Lung (tissue), 12 donors: ENCODE results near the gene GUCA1C. TPM values are rescaled to one million over a fixed set of nuclear protein-coding genes. Genes with fewer than 3 reads are reported as not detected.

Experiments
- ATAC-seq: fragments of 200-7000 bp; cut with Tn5 transposase; one replicate; pipeline ENCODE4 v1.9.1; 2020; ENCODE audit warnings: moderate number of reproducible peaks; ENCODE audit not compliant: insufficient read depth, low FRiP score
- DNase-seq, 3 donors: peaks; one replicate each; pipeline ENCODE4 v3.0.0-alpha.2; 2013 to 2017
- H3K27ac ChIP-seq, 2 donors: one replicate each; pipeline ENCODE4 v1.5.1; 2013; ENCODE audit warnings: mild to moderate bottlenecking in 2 of 2, moderate library complexity in 2 of 2, control low read depth in 1 of 2, inconsistent platforms in 1 of 2, low read depth in 1 of 2, low read length in 1 of 2
- H3K27me3 ChIP-seq, 3 donors: one replicate each; pipeline ENCODE4 v1.5.1; 2013; ENCODE audit warnings: low read length in 2 of 3; ENCODE audit not compliant: control insufficient read depth in 3 of 3, insufficient read depth in 3 of 3
- H3K36me3 ChIP-seq, 4 donors: one replicate each; pipeline ENCODE4 v1.5.1; 2013; ENCODE audit warnings: low read length in 4 of 4, mild to moderate bottlenecking in 1 of 4, moderate library complexity in 1 of 4; ENCODE audit not compliant: control insufficient read depth in 4 of 4, insufficient read depth in 4 of 4
- H3K4me1 ChIP-seq, 5 donors: one replicate each; pipeline ENCODE4 v1.5.1; 2013; ENCODE audit warnings: low read length in 5 of 5, mild to moderate bottlenecking in 2 of 5, moderate library complexity in 1 of 5; ENCODE audit not compliant: control insufficient read depth in 5 of 5, insufficient read depth in 5 of 5
- H3K4me3 ChIP-seq: one replicate; pipeline ENCODE4 v1.5.1; 2013; ENCODE audit warnings: mild to moderate bottlenecking, control low read depth, moderate library complexity
- H3K9ac ChIP-seq, 2 donors: one replicate each; pipeline ENCODE4 v1.5.1; 2013; ENCODE audit warnings: low read length in 2 of 2, control low read depth in 1 of 2; ENCODE audit not compliant: insufficient read depth in 1 of 2
- H3K9me3 ChIP-seq, 4 donors: one replicate each; pipeline ENCODE4 v1.5.1; 2013; ENCODE audit warnings: low read length in 3 of 4, mild to moderate bottlenecking in 1 of 4, moderate library complexity in 1 of 4; ENCODE audit not compliant: control insufficient read depth in 4 of 4, insufficient read depth in 3 of 4
- WGBS, 2 donors: extraction: QIAGEN DNeasy Blood & Tissue Kit; methylation state at CpG; one replicate each; pipeline ENCODE4 v1.1.7; 2013; 5-methylcytosine and 5-hydroxymethylcytosine counted together
- polyA plus RNA-seq, 2 donors: library from polyadenylated mRNA; stranded (reverse); fragments of 200-250 nt; gene quantifications; one replicate each; pipeline ENCODE4 v1.2.1, GENCODE V29; 2013
- total RNA-seq, 2 donors: library from RNA; depleted of rRNA in 1 of 2; stranded (reverse); fragments of >200 nt in 1 of 2; gene quantifications; one replicate each; pipeline ENCODE4 v1.2.1, GENCODE V29; 2014 to 2021
- TF ChIP-seq, protein P1 (sequence below): IDR thresholded peaks from 2 replicates; pipeline ENCODE4 v1.5.1; 2012; ENCODE audit warnings: mild to moderate bottlenecking; ENCODE audit errors: control extremely low read depth, extremely low read depth
- donor health status: control.
- donor health status: control.
- donor health status: Bipolar disorder and iron deficiency.
- donor health status: healthy.
- donor health status: DM: yes; HTN: yes; CAD: no.

Gene GUCA1C
- total and polyA plus RNA-seq, 4 donors: not detected

DNA sequence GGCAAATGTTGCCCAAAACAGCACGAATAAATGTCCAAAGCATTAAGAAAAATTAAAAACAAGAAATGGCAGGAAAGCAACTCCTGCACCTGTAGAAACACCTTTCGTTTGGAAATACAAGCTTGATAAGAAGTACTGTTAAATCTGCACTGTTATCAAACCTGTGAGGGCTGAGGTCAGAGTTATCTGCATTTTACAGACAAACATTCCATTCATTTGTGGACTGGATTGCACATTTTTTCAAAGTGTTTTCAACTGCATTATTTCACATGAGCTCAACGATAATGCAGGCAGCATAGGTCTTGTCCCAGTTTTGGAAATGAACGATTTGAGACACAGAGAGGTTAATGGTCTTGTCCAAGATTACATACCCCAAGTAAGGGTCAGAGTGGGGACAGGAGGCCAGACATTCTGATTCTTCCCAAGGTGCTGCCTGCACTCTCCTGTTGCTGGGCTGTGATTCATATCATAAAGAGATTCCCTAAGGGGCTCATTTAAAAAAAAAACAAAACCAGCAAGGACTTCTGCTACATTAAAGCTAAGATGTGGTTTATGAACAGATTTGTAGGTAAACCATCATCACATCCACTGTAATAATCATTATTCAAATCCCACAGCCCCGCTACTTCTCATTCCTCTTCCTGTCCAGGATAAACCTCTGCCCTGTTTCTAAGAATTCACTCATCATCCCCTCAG is 13.0 kb downstream of the GUCA1C start:
- no peak overlapping the region for H3K9ac ChIP-seq
- ATAC-seq (no peak), DNase-seq (peak in 1 of 3 donors; percentile 15)
- TF ChIP-seq, protein P1, sequence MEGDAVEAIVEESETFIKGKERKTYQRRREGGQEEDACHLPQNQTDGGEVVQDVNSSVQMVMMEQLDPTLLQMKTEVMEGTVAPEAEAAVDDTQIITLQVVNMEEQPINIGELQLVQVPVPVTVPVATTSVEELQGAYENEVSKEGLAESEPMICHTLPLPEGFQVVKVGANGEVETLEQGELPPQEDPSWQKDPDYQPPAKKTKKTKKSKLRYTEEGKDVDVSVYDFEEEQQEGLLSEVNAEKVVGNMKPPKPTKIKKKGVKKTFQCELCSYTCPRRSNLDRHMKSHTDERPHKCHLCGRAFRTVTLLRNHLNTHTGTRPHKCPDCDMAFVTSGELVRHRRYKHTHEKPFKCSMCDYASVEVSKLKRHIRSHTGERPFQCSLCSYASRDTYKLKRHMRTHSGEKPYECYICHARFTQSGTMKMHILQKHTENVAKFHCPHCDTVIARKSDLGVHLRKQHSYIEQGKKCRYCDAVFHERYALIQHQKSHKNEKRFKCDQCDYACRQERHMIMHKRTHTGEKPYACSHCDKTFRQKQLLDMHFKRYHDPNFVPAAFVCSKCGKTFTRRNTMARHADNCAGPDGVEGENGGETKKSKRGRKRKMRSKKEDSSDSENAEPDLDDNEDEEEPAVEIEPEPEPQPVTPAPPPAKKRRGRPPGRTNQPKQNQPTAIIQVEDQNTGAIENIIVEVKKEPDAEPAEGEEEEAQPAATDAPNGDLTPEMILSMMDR: no peak
- H3K4me1 ChIP-seq: no peaks in the 10 kb centered on the region
- no peaks in the 10 kb centered on the region for H3K9me3 ChIP-seq
- 39 to 63% methylated on average over 5 of the region's 5 CpGs for WGBS, 2 donors
- H3K36me3 ChIP-seq: no peaks in the 10 kb centered on the region
- no peak overlapping the region for H3K27ac ChIP-seq
- H3K4me3 ChIP-seq: no peak overlapping the region
- H3K27me3 ChIP-seq: no peaks in the 10 kb centered on the region

DNA sequence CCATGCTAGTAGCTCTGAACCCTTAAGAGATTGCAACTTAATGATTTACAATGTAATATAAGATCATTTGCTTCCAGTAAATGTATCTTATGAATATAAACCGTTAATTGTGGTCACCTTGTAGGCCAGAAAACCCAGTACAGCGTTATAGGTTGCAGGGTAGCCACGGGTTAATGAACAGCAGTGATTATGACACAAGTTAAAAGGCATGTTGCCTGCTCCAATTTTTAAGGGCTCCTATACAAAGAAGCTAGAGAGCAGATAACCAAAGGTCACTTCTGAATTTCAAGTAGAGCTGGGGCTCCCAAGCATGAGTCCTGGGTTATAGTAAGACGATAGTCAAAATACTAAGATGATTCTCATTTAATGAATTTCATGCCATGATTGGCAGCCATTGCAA is 13.5 kb downstream of the GUCA1C start:
- ATAC-seq (peak; percentile 25), DNase-seq (no peak)
- no peaks in the 10 kb centered on the region for H3K9me3 ChIP-seq
- H3K4me3 ChIP-seq: no peak overlapping the region
- no peaks in the 10 kb centered on the region for H3K27me3 ChIP-seq
- H3K4me1 ChIP-seq: no peaks in the 10 kb centered on the region
- 55 to 74% methylated on average over 4 of the region's 4 CpGs for WGBS, 2 donors
- no peak overlapping the region for H3K9ac ChIP-seq
- TF ChIP-seq, protein P1: no peak
- H3K36me3 ChIP-seq: no peaks in the 10 kb centered on the region
- no peak overlapping the region for H3K27ac ChIP-seq

DNA sequence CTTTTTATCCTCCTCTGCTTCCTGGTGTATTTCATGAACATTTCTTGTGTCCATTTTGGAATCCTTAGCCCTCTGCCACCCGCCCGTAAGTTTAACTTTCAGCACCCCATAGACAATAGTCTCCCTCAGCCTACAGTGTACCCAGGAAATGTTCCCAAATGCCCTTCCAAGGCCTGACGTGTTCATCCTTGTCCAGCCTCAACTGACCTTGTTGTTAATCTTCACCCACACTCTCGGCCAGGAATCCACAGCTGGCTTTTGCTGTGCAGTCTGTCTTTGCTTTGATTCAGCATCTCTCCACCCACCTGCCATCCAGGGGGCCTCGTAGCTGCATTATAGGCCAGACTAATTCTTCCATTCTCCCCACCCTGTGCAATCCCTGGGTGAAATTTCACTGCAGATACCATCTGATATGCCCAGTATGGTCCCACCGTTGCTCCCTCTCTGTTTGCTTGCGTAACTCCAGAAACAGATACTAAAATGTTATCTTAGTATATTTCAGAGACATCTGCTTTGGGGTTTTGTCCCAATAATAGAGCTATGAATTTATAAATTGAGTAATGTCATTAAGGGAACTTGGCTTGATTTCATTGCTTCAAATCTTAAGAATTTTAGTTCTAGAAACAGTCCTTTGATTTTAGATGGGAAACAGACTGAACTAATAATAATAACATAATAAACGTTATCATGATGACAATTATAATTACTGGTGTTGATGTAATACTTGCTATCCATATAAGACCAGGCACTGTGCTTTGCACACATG is 16.6 kb downstream of the GUCA1C start:
- Histone ChIP-seq H3K9me3 (no peaks in the 10 kb centered on the region), H3K27ac (no peak overlapping the region), H3K27me3 (no peaks in the 10 kb centered on the region), H3K36me3 (no peaks in the 10 kb centered on the region), H3K4me3 (no peak overlapping the region), H3K4me1 (no peaks in the 10 kb centered on the region), H3K9ac (no peak overlapping the region)
- WGBS, 2 donors: 77 to 85% methylated on average over 8 of the region's 8 CpGs
- ATAC-seq (no peak), DNase-seq (no peak)
- TF ChIP-seq, protein P1: no peak
